Astrocyte of the cerebellum (primary cell): ENCODE results near the gene PSMD5.

Experiments
- DNase-seq: peaks from one replicate; pipeline ENCODE4 v3.0.0-alpha.2; 2011; ENCODE audit warnings: low read depth
- H3K4me3 ChIP-seq: 2 replicates; pipeline ENCODE4 v1.5.1; 2011; ENCODE audit warnings: mild to moderate bottlenecking, low read depth, low read length, moderate library complexity
- in situ Hi-C: cut with HindIII; loops from 2 replicates; pipeline ENCODE4 v1.10.0; 2017; ENCODE audit warnings: low sequenced_read_pairs
- TF ChIP-seq, protein P1 (sequence below): IDR thresholded peaks from 2 replicates; pipeline ENCODE4 v1.5.1; 2012; ENCODE audit warnings: low read length, low read depth, moderate library complexity, mild to moderate bottlenecking; ENCODE audit errors: missing control alignments

Gene PSMD5

DNA sequence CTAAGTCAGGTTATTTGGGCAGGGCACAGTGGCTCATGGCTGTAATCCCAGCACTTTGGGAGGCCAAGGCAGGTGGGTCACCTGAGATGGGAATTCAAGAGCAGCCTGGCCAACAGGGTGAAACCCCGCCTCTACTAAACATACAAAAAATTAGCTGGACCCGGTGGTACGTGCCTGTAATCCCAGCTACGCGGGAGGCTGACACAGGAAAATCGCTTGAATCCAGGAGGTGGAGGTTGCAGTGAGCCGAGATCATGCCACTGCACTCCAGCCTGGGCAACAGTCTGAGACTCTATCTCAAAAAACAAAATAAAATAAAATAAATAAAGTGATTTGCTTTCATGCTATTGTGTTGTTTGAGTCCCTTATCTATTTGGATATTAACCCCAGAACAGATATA is 41.3 kb downstream of the PSMD5 start:
- TF ChIP-seq, protein P1, sequence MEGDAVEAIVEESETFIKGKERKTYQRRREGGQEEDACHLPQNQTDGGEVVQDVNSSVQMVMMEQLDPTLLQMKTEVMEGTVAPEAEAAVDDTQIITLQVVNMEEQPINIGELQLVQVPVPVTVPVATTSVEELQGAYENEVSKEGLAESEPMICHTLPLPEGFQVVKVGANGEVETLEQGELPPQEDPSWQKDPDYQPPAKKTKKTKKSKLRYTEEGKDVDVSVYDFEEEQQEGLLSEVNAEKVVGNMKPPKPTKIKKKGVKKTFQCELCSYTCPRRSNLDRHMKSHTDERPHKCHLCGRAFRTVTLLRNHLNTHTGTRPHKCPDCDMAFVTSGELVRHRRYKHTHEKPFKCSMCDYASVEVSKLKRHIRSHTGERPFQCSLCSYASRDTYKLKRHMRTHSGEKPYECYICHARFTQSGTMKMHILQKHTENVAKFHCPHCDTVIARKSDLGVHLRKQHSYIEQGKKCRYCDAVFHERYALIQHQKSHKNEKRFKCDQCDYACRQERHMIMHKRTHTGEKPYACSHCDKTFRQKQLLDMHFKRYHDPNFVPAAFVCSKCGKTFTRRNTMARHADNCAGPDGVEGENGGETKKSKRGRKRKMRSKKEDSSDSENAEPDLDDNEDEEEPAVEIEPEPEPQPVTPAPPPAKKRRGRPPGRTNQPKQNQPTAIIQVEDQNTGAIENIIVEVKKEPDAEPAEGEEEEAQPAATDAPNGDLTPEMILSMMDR, result no peak
- in situ Hi-C loops, result no loop called here
- DNase-seq, result no peak

GRCh38 chr9:120792898-120793765 is 49.6 kb downstream of the PSMD5 start, which contains the start of gene FBXW2:
TSS of gene FBXW2 (minus strand) at chr9:120793416. CDS start at chr9:120788258, 5,158 bp downstream.
- peak within 1 kb of the TSS; percentile 82 for H3K4me3 ChIP-seq
- in situ Hi-C loops, result no loop called here
- peak; percentile 55 for DNase-seq
- TF ChIP-seq, protein P1, result no peak

More for the DNA sequence above, 41.3 kb downstream of the PSMD5 start:
- no peak overlapping the region for H3K4me3 ChIP-seq

DNA sequence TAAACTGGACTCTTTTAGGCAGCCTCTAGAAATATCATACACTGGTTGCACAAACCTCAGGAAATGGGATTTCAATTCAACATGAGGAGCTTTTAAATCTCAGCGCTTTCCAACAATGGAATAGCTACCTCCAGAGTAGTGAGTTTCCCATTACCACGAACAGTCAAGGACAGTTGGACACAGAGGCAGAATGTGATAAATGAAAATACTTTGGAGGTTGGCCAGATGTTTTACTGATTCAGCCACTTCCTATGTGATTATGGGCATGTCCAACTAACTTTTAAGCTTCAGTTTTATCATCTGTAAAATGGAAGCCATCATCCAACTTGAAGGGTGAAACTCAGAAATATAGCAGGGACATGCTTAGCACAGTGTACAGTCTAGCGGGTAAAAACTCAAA is 51.6 kb downstream of the PSMD5 start:
- in situ Hi-C loops, result no loop called here
- DNase-seq, result no peak
- no peak overlapping the region for H3K4me3 ChIP-seq
- TF ChIP-seq, protein P1, result no peak

GRCh38 chr9:120787933-120788332 is 54.8 kb downstream of the PSMD5 start:
- in situ Hi-C loops, result no loop called here
- DNase-seq, result no peak
- TF ChIP-seq, protein P1, result no peak
- H3K4me3 ChIP-seq, result no peak overlapping the region

DNA sequence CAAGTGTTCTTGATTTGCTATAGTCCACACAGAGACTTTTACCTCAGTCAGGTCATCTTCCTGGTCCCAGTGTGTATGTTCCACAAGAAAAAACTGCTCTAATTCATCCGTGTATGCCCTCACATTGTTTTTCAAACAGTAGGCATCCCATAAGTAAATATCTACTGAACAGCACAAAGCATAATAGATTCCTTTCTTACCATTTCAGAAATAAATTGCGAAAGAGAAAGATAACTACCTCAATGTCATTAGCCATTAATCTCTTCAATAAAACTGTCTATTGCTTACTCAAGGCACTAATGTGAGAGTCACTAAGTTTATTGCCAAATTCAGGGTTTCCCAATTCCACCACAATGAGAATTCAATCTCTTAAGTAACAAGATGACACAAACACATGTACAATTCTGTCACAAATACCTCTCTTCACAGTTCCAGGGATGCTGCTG is 59.1 kb downstream of the PSMD5 start:
- TF ChIP-seq, protein P1, result no peak
- no peak overlapping the region for H3K4me3 ChIP-seq
- in situ Hi-C loops, result no loop called here
- no peak for DNase-seq

DNA sequence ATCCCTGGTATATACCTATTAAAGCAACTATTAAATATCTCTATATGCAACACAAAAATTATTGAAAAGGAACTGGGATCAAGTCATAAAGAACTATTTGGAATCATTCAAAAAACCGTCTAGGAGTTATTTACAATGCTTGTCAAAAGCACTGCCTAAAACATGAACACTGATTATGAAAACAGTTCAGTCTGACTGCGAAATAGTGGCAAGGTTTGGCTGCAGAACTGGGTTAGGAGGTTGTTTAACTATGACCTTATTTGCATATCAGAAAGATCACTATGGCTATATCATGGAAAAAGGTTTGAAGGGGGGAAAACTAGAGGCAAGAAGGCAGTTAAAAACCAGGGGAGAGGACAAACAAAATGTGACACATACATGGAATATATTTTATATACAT is 61.5 kb downstream of the PSMD5 start:
- H3K4me3 ChIP-seq, result no peak overlapping the region
- TF ChIP-seq, protein P1, result no peak
- no peak for DNase-seq
- in situ Hi-C loops, result no loop called here
